ENCODE data around the gene DYTN.

DNA sequence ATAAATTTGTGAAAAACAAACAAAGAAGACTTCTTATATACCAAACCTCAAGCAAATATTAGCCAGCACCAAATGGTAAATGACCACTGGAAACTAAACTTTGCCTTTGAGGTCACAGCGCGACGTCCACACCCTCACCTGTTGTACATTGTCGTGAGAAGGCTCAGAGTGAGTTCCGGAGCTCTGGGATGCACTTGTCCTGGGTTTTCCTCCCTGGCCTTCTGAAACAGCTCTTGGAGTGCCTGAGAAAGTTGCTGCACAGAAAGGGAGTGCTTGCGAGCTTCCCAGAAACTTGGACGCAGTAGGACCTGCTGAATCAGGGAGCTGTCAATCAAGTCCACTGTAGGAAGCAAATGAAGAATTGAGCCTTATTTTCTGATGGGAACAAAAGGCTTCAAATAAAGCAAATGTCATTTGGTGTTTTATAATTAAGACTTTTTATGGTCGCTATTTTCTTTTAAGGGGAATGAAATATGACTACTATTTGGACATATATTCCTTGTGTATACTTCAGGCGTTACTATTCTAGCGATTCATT, 11.0 kb downstream of the DYTN start:
- TF ChIP-seq, protein P1, sequence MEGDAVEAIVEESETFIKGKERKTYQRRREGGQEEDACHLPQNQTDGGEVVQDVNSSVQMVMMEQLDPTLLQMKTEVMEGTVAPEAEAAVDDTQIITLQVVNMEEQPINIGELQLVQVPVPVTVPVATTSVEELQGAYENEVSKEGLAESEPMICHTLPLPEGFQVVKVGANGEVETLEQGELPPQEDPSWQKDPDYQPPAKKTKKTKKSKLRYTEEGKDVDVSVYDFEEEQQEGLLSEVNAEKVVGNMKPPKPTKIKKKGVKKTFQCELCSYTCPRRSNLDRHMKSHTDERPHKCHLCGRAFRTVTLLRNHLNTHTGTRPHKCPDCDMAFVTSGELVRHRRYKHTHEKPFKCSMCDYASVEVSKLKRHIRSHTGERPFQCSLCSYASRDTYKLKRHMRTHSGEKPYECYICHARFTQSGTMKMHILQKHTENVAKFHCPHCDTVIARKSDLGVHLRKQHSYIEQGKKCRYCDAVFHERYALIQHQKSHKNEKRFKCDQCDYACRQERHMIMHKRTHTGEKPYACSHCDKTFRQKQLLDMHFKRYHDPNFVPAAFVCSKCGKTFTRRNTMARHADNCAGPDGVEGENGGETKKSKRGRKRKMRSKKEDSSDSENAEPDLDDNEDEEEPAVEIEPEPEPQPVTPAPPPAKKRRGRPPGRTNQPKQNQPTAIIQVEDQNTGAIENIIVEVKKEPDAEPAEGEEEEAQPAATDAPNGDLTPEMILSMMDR (IDR thresholded peaks at IDR 0.05): no peak
- TF ChIP-seq POLR2A (IDR thresholded peaks at IDR 0.05) (no peak), POLR2AphosphoS5 (IDR thresholded peaks at IDR 0.05) (no peak)
